Measurements from ENCODE around the gene PEF1. TPM values are rescaled to one million over a fixed set of nuclear protein-coding genes. Genes with fewer than 3 reads are reported as not detected.

PEF1 gene
- polyA plus RNA-seq, 1 donor, result 69.0 TPM

DNA sequence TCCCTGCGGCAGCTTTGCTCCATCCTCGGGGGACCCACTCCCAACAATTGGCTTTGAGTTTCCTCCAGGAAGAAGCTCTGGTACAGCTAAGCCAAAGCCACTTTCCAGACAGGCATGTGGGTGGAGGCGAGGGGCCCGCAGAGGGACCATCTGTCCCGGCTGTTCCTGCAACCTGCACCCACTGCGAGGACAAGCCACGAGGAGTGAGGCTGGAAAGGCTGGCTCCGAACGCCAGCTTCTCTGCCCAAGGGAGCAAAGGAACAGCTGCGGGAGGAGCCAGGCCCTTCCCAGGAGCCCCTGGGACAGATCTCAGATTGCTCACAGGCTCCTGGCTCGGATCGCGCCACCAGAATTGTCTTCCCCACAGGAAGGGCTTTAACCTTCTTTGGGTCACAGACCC is 28.3 kb upstream of the PEF1 start:
- no peak for DNase-seq

- no peak for DNase-seq
Observed at GRCh38 chr1:31671561-31672201, 27.0 kb upstream of the PEF1 start.

DNA sequence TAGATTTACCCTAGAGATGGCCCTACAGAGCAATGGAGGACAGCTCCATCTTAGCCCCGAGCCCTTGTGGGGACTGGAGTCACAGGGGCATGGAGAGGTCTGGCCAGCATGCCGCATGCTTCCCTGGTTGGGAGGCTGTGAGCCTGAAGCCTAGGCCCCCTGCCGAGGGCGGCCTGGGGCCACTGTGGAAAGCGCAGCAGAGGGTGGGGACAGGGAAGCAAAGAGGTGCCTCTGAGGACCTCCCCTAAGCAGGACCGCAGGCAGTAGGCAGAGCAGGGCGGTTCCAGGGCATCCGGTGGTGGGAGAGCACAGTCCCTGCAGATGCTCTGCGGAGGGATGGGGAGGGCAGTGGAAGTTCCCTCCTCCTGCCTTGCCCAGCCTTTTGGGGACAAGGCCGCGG is 26.5 kb upstream of the PEF1 start:
- DNase-seq, result no peak

GRCh38 chr1:31670593-31670964 is 25.9 kb upstream of the PEF1 start:
- DNase-seq, result no peak

GRCh38 chr1:31669786-31670592 is 25.3 kb upstream of the PEF1 start:
- peak; percentile 52 for DNase-seq

DNA sequence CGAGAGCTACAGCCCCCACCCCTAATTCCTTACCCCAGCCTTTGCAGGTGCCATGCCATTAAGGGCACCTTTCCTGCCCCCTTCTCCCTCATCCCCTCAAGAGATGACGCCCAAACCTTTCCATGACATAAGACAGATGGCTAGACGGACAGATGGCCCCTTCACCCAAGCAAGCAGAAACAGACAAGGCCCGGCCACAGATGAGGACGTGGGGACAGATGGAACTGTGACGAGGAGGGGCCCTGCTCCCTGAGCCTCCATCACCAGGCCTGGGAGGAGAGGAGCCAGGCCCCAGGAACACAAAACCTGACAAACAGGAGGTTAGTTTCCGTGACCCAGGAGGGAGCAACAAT is 24.7 kb upstream of the PEF1 start:
- no peak for DNase-seq

DNA sequence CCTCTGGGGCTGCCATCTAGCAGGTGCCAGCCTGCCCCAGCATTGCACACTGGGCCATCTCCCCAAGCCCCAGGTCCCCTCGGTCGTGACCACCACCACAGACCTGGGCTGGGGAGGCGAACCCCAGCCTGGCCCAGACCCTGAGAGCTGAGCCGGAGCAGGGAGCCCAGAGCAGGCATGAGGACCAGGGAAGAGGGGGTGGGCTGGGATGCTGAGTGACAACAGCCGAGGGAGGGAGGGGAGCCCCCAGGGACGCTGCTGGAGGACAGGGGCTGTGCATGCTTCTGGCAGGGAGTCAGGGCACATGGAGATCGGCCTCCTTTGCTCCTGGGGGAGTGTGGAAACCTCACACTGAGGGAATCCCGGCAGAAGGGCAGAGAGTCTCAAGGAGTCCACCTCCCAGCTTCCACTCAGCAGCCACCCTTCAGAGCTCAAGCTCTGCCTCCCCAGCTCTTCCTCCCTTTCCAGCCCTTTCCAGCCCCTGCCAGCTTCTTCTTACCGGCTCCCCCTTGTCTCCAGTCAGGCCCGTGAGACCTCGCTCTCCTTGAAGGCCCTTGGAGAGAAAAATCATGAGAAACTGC is 23.7 kb upstream of the PEF1 start:
- no peak for DNase-seq

GRCh38 chr1:31667065-31667785 is 22.5 kb upstream of the PEF1 start:
- DNase-seq, result no peak

DNA sequence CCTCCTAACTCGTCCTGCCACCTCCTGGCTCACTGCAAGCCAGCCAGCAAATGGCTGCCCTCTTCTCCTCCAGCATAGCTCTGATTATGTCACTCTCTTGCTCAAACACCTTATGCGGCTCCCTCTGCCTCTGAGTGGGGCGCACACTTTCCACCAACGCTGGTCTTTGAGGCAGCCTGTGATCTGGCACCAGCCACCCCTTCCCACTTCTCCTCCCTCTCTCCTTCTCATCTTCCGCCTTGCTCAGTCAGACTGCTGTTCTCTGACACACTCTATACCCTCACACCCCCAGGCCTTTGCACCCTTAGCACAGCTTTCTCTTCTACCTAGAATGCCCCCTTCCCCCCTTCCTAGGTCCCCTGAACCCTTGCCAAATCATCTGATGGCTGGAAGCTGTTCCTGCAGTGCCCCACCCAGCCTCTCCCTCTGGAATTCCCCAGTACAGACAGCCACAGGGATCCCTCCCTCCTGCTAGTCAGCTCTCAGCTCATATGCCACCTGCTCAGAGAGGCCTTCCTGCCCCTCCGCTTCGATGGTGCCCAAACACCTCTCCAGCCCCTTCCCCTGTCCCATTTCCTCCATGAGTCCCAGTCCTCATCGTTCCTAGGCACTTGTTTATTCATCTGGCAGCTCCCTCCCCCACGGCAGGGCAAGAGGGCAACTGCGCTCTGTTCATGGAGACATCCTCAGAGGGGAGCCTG is 21.7 kb upstream of the PEF1 start:
- DNase-seq, result no peak

DNA sequence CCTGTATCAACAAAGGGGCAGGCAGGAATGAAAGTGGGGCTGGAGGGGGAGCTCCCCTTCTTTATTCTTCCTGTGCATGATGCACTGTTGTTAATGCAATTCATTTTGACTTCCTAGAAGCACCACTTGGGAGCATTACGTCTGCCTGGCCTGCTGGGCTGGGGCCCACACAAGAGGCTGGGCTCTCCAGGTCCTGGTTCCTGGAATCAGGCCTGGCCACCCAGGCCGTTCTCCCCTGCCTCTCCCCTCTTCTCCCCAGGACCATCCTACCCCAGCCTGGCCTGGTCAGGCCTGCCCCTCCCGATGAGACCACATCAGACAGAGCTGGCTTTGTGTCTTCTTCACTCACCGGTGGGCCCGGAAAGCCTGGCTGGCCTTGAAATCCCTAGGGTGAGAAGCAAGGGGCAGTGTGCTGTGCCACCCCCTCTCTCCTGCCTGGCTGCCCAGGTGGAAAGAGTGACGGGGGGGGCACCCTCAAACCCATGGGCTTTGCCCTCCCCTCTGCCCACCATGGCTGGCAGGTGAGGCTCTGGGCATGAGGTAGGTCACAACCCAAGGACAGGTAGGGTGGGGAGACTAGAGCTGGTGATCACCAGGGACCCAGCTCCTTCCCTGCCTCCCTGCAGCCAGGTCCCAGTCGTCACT is 20.7 kb upstream of the PEF1 start:
- DNase-seq, result no peak

DNA sequence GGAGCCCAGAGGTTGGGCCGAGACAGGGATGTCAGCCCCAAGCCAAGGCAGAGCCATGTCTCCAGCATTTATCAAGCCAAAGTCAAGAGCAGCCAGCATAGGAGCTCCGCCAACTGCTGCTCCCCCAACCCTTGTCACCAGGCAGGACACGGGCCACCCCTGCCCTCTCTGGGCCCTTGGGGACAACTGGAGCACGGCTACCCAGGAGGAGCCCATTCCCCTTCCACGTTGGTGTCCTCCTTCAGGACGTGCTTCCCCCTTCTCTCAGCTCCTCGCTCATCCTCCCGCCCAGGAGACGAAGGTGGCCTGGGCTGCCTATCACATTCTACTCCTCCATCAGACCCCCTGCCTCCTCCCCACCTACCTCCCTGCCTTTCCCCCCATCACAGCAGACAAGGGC is 19.9 kb upstream of the PEF1 start:
- DNase-seq, result no peak

GRCh38 chr1:31663622-31664452 is 19.2 kb upstream of the PEF1 start:
- peak; percentile 50 for DNase-seq

- no peak for DNase-seq
Observed at GRCh38 chr1:31662463-31662862, 17.8 kb upstream of the PEF1 start.

DNA sequence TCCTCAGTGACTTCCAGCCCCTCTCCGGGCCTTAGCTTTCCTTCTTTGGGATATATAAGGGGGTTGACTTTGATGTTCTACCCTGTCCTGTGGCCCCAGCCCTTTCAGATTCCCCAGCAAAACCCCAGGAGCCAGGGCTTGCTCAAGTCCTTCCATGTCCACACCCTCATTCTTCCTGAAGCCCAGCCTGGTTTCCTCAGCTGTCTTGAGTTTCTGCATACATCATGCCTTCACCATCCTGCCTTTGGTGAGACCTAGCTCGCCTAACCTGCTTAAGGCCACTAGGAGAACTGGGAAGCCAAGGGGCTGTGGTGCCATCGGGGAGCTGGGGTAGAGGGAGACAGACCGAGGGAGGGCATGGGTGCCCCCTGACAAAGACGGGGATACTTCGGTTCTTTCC is 17.2 kb upstream of the PEF1 start:
- DNase-seq, result no peak

DNA sequence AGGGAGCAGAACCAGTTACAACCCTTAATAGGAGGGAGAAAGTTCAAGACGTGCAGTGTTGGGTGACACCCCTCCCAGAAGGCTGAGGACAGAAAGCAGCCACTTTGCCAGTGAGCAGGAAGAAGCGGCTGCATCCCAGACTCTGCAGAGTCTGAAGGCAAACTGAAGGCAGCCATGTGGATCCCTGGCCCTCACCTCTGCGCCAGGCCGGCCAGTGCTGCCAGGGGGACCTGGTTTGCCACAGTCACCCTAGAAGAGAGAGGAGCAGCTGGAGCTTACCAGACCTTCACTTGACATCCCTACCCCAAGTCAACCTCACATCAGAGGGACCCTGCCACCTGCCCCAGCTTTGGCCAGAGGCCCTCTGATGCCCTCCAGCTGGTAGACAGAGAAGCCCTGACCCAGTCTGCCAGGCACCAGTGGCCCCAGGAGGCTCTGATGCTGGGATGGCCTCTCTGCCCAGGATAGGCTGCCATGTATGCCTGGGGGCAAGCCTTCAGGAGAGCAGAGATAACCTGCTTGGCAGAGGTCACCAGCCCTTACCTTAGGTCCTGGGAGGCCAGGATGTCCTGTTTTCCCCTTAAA is 16.3 kb upstream of the PEF1 start:
- no peak for DNase-seq

GRCh38 chr1:31659889-31660288 is 15.2 kb upstream of the PEF1 start:
- no peak for DNase-seq

GRCh38 chr1:31658721-31659120 is 14.0 kb upstream of the PEF1 start:
- DNase-seq, result no peak

DNA sequence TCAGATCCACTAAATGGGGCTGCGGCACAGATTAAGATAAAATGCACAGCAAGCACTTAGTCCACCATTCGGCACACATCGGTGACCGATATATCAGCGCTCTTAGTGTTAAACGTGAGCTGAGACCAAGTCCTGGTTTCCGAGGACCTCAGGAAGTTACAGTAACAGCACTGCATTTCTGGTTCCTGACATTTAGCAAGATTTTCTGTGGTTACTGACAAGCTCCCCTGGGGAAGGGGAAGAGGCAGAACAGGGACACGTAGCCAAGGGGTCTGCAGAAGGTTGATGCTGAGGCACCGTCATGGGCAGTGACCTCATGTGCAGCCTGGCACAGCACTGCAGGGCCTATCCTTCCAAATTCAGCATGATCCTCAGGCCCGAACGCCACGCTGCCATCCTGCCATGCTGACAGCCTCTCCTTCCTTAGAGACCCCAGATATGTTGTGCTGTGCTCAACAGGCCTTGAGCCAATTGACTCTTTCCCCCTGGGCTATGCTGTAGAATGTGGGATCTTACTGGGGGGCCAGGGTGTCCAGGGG is 13.4 kb upstream of the PEF1 start:
- DNase-seq, result no peak

- DNase-seq, result no peak
Observed at GRCh38 chr1:31657020-31657804, 12.5 kb upstream of the PEF1 start.
